Tibial artery (tissue), 4 donors: Measurements from ENCODE around the gene SH2D4B.

ENCODE experiments used
- DNase-seq, 2 donors: peaks; one replicate each; pipeline ENCODE4 v3.0.0-alpha.2; 2019
- H3K27ac ChIP-seq, 2 donors: fragments of 200-600 bp; sonication (generic) in 1 of 2; 1 replicate in 1 of 2; 2 replicates in 1 of 2; pipeline ENCODE4 v1.5.1; 2018 to 2019; ENCODE audit warnings: mild to moderate bottlenecking in 1 of 2
- H3K27me3 ChIP-seq, 2 donors: fragments of 200-600 bp; sonication (generic) in 1 of 2; one replicate each; pipeline versions ENCODE4 v1.5.1 to v1.6.0; 2016 to 2019
- H3K36me3 ChIP-seq, 3 donors: fragments of 200-600 bp; sonication (generic) in 2 of 3; one replicate each; pipeline ENCODE4 v1.5.1; 2016 to 2019; ENCODE audit warnings: mild to moderate bottlenecking in 2 of 3
- H3K4me1 ChIP-seq, 4 donors: fragments of 200-600 bp; sonication (generic) in 2 of 4; 1 replicate in 3 of 4; 2 replicates in 1 of 4; pipeline ENCODE4 v1.5.1; 2016 to 2019
- H3K4me3 ChIP-seq, 2 donors: fragments of 200-600 bp; sonication (generic) in 1 of 2; 1 replicate in 1 of 2; 2 replicates in 1 of 2; pipeline ENCODE4 v1.5.1; 2018 to 2019; ENCODE audit warnings: mild to moderate bottlenecking in 2 of 2
- H3K9me3 ChIP-seq, 3 donors: fragments of 200-600 bp; sonication (generic) in 1 of 3; one replicate each; pipeline ENCODE4 v1.5.1; 2016 to 2019
- intact Hi-C: fragments of 100-400 bp; cut with DNase I; formaldehyde crosslinking; loops from one replicate; pipeline ENCODE4 v1.15.0; 2023; ENCODE audit warnings: low total_unique reads
- TF ChIP-seq, protein P1 (sequence below), 2 experiments: fragments of 200-600 bp in 1 of 2; fragments of 450-650 bp in 1 of 2; IDR thresholded peaks; one replicate each; pipeline ENCODE4 v1.5.1; 2017 to 2019; ENCODE audit warnings: antibody characterized with exemption in 2 of 2, mild to moderate bottlenecking in 1 of 2, moderate library complexity in 1 of 2

The SH2D4B gene

DNA sequence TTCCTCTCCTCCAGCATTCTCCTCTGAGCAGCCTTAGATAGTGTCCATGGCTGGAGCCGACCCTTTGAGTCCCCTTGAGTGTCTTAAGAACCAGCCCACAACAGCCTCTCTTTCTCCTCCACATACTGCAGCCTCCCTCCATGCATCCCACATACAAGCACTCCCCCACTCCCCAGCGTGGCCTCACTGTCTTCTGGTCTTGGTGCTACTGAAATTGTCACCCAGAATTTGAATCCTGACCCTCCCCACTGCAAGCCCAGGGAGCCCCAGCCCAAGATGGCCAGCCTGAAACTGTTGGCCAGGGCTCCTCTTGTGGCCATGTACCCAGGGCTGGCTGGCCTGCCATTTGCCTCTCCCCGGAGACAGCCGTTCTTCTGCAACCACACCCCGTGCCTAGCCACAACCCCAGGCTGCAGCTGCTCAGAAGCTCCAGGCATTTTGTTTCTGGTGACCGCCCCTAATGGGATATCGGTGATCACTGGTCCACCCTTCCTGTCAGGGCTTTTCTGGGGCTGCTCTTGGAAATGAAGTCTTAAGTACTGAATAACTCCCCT, 18.8 kb upstream of the SH2D4B start:
- peaks cover 0 to 25% (median 19%) of the 10 kb centered on the region in 4 donors for H3K4me1 ChIP-seq
- no peak overlapping the region for H3K4me3 ChIP-seq
- DNase-seq = no peak
- TF ChIP-seq, protein P1, sequence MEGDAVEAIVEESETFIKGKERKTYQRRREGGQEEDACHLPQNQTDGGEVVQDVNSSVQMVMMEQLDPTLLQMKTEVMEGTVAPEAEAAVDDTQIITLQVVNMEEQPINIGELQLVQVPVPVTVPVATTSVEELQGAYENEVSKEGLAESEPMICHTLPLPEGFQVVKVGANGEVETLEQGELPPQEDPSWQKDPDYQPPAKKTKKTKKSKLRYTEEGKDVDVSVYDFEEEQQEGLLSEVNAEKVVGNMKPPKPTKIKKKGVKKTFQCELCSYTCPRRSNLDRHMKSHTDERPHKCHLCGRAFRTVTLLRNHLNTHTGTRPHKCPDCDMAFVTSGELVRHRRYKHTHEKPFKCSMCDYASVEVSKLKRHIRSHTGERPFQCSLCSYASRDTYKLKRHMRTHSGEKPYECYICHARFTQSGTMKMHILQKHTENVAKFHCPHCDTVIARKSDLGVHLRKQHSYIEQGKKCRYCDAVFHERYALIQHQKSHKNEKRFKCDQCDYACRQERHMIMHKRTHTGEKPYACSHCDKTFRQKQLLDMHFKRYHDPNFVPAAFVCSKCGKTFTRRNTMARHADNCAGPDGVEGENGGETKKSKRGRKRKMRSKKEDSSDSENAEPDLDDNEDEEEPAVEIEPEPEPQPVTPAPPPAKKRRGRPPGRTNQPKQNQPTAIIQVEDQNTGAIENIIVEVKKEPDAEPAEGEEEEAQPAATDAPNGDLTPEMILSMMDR (IDR thresholded peaks at IDR 0.05) = no peak
- H3K27me3 ChIP-seq = no peaks in the 10 kb centered on the region
- H3K9me3 ChIP-seq = no peaks in the 10 kb centered on the region
- H3K27ac ChIP-seq = peak overlapping the region in 1 of 2 donors; percentile 82
- intact Hi-C loops = no loop called here
- peaks cover 18 to 84% (median 65%) of the 10 kb centered on the region in 3 donors for H3K36me3 ChIP-seq

DNA sequence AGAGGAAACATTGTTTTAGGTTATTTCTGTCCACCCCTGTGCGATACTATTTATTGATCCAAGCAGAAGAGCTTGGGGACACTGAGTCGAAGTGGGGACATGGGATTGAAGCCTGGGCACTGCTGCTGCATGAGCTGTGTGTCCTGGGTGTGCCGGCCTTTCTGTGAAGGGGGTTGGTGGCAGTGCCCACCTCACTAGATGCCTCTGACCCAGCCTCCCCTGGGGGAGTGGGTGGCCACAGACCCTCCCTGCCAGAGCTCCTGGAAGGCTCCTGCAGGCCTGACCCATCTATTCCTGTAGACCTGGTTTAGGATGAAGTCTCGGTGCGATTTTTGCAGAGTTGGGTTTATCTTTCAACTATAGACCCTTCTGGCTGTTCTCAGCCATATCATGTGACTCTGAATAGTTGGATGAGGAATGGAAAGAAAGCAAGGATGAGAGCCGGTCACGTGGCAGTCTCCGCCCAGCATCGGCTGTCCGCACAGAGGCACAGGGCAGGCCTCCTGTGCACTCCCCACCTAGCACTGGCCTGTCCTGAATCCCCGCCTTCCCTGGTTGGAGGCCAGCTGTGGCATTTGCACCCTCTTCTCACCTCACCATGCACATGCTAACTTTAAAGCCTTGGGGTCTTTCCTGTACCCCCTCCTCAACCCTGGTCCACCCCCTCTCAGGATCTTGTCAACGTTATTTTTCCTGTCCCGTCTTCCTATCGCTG, 17.6 kb upstream of the SH2D4B start:
- no peak overlapping the region for H3K27ac ChIP-seq
- no peaks in the 10 kb centered on the region for H3K27me3 ChIP-seq
- no peak overlapping the region for H3K4me3 ChIP-seq
- intact Hi-C loops = no loop called here
- no peaks in the 10 kb centered on the region for H3K9me3 ChIP-seq
- TF ChIP-seq, protein P1 (IDR thresholded peaks at IDR 0.05) = no peak
- H3K36me3 ChIP-seq = peaks cover 7 to 72% (median 53%) of the 10 kb centered on the region in 3 donors
- no peak for DNase-seq
- H3K4me1 ChIP-seq = peaks cover 0 to 25% (median 19%) of the 10 kb centered on the region in 4 donors

DNA sequence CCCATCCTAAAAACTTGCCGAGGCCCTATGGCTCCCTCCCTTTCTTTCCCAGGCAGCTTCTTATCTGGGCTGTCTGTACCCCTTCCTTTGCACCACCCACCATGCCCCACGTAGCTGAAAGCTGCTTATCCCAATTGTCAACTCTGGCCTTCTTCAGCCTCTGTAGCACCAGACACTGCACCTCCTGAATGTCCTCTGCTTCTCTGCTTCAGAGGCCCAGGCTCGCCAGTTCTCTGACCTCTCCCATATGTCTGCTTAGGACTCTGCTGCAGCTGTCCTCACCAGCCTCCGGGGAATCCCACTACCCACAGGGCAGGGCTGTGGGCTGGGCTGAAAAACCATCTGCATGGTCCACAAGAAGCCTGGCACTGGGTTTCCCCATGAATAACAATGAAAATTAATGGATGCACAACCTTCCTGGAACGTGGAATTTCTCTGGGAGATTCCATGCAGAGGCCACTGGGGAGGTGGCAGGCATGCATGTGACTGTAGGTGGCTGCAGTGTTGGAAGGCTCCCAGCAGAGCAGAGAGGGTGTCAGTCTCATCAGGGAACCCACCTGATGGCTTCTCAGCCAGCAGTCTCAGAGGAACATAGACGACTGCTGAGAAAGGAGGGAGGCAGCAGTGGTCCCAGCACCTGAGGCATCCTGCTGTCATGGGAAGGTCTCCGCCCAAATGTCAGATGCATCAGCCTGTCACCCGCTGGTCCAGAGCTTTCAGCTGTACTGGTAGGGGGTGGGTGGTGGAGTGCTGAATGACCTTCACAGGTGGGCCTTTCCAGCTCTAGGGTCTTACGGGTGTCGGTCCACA, 16.8 kb upstream of the SH2D4B start:
- TF ChIP-seq, protein P1 (IDR thresholded peaks at IDR 0.05) = no peak
- no peaks in the 10 kb centered on the region for H3K27me3 ChIP-seq
- DNase-seq = no peak
- intact Hi-C loops = no loop called here
- peaks cover 0 to 25% (median 19%) of the 10 kb centered on the region in 4 donors for H3K4me1 ChIP-seq
- no peaks in the 10 kb centered on the region for H3K9me3 ChIP-seq
- no peak overlapping the region for H3K4me3 ChIP-seq
- peaks cover 5 to 65% (median 45%) of the 10 kb centered on the region in 3 donors for H3K36me3 ChIP-seq
- no peak overlapping the region for H3K27ac ChIP-seq

DNA sequence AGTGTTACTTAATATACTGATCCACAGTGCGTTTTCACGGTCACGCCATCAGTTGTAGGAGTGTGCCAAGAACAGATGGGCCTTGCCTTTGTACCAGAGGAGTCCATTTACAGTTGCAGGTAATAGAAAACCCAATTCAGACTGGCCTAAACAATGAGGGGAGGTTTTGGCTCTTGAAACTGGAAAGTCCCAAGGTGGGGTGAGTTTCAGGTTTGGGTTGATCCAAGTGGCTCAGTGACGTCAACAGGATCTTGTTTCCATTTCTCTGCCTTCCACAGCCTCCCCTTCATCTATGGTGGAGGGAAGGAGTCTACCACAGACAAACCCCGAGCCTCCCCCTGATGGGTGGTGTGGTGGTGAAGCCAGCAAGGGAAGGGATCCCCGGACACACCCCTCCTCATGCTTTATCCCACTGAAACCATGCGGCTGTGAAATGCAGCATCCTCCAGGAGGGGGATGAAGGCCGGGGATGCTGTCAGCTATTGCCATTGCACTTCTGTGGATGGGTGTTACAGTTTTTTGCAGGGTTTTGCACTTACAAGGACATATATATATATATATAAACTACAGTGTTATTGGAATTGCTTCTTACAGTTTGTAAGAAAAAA, 14.8 kb upstream of the SH2D4B start:
- DNase-seq = no peak
- H3K4me1 ChIP-seq = peaks cover 0 to 7% (median 4%) of the 10 kb centered on the region in 4 donors
- intact Hi-C loops = no loop called here
- no peak overlapping the region for H3K4me3 ChIP-seq
- no peaks in the 10 kb centered on the region for H3K27me3 ChIP-seq
- TF ChIP-seq, protein P1 (IDR thresholded peaks at IDR 0.05) = no peak
- H3K9me3 ChIP-seq = no peaks in the 10 kb centered on the region
- H3K27ac ChIP-seq = no peak overlapping the region
- peaks cover 5 to 45% (median 32%) of the 10 kb centered on the region in 3 donors for H3K36me3 ChIP-seq

DNA sequence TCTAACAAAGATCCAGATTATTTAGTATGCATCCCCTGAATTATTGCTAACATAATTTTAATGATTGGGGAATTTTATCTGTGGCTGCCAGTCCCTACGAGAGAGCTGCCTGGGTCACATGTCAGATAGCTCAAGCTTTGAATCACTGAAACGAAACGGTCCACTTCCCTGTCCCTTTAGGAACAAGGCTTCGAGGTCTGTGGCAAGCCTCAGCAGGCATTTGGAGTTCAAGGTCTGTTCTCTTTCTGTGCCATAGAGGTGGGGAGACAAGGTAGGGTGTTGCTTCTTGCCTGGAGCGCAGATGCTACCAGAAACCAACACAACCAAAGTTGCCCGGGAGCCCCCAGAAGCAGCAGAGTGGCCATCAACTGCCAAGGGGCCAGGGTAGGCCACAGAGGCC, 13.9 kb upstream of the SH2D4B start:
- Histone ChIP-seq H3K36me3 (peaks cover 0 to 36% (median 23%) of the 10 kb centered on the region in 3 donors), H3K27me3 (no peaks in the 10 kb centered on the region), H3K27ac (no peak overlapping the region), H3K4me3 (no peak overlapping the region), H3K9me3 (no peaks in the 10 kb centered on the region), H3K4me1 (no peaks in the 10 kb centered on the region)
- intact Hi-C loops = no loop called here
- DNase-seq = no peak
- TF ChIP-seq, protein P1 (IDR thresholded peaks at IDR 0.05) = no peak
